AG04449 (cell line): ENCODE data around the gene SAE1.

Experiments used
- CTCF ChIA-PET: fragments of 350-600 bp; formaldehyde crosslinking; extraction: SDS; loops from one replicate; lab custom pipeline; 2021; ENCODE audit warnings: antibody characterized with exemption; lab: Yijun Ruan, JAX
- POLR2A ChIA-PET: fragments of 400-600, 350-600 bp; formaldehyde crosslinking; extraction: SDS; loops from one replicate; lab custom pipeline; 2020; ENCODE audit warnings: antibody characterized with exemption, inconsistent platforms; lab: Yijun Ruan, JAX
- DNase-seq: peaks from one replicate; pipeline ENCODE4 v3.0.0-alpha.2; 2010; ENCODE audit warnings: low read depth, low spot score
- H3K4me3 ChIP-seq: 2 replicates; pipeline ENCODE4 v1.5.1; 2011; ENCODE audit warnings: low read depth, mild to moderate bottlenecking, control low read depth, low read length
- TF ChIP-seq, protein P1 (sequence below): IDR thresholded peaks from one replicate; pipeline ENCODE4 v1.5.1; 2011; ENCODE audit warnings: mild to moderate bottlenecking, moderate library complexity, low read length, control low read depth, inconsistent platforms; ENCODE audit not compliant: insufficient read depth; ENCODE audit errors: missing control alignments

The SAE1 gene

DNA sequence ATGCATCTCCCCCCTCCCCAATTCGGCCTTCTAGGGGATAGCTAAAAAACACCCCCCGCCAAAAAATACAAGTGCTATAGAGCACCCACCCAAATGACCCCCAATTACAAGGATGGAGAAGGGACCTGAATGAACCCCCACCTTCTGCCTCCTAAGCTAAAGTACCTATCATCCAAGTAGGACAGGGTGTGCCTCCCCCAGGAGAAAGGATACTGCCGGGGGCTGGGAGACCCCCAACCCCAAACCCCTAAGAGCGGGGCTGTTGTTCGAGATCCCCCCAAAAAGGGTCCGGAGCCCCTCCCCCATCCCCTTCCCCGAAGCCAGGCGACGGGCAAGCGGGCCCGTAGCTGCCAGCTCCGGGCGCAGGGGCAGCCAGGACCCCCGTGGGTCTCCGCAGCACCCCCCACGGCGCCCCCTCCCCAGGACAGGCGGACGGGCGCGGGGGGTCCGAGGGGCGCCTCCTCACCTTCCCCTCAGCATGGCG lies 18.9 kb upstream of the SAE1 start:
- ChIA-PET CTCF (interaction anchor here (1.1 kb wide), 1 partner anchor 99 kb away, joined by 3 read pairs; no protein-coding TSS in a partner anchor), POLR2A (interaction anchor here (0.7 kb wide), 1 partner anchor 21 kb away, joined by 3 read pairs; no protein-coding TSS in a partner anchor)
- TF ChIP-seq, protein P1, sequence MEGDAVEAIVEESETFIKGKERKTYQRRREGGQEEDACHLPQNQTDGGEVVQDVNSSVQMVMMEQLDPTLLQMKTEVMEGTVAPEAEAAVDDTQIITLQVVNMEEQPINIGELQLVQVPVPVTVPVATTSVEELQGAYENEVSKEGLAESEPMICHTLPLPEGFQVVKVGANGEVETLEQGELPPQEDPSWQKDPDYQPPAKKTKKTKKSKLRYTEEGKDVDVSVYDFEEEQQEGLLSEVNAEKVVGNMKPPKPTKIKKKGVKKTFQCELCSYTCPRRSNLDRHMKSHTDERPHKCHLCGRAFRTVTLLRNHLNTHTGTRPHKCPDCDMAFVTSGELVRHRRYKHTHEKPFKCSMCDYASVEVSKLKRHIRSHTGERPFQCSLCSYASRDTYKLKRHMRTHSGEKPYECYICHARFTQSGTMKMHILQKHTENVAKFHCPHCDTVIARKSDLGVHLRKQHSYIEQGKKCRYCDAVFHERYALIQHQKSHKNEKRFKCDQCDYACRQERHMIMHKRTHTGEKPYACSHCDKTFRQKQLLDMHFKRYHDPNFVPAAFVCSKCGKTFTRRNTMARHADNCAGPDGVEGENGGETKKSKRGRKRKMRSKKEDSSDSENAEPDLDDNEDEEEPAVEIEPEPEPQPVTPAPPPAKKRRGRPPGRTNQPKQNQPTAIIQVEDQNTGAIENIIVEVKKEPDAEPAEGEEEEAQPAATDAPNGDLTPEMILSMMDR, result no peak
- peak overlapping the region; percentile 84 for H3K4me3 ChIP-seq
- no peak for DNase-seq

- peak overlapping the region; percentile 84 for H3K4me3 ChIP-seq
- TF ChIP-seq, protein P1, result no peak
- ChIA-PET POLR2A (interaction anchor here (0.7 to 1.9 kb wide), 12 partner anchors 8 to 136 kb away, joined by 3 to 12 read pairs (median 4); partner anchors contain the start of gene SAE1), CTCF (interaction anchor here (1.0 to 2.8 kb wide), 7 partner anchors 11 to 132 kb away, joined by 3 to 22 read pairs (median 16); no protein-coding TSS in a partner anchor)
- DNase-seq, result no peak
These were observed 18.3 kb upstream of the SAE1 start for GRCh38 chr19:47112166-47112996.

GRCh38 chr19:47112997-47113849 lies 17.4 kb upstream of the SAE1 start, which contains the start of gene ZC3H4:
Gene ZC3H4, minus strand, starts transcription at chr19:47113776. Its CDS starts 1,192 bp downstream, at chr19:47112584.
- TF ChIP-seq, protein P1, result no peak
- peak; percentile 95 for DNase-seq
- ChIA-PET POLR2A (interaction anchor here (0.6 to 1.9 kb wide), 22 partner anchors 9 to 285 kb away, joined by 3 to 12 read pairs (median 4); partner anchors contain the start of genes CCDC9, NPAS1 and SAE1), CTCF (interaction anchor here (0.8 to 2.8 kb wide), 9 partner anchors 10 to 134 kb away, joined by 3 to 22 read pairs (median 6); no protein-coding TSS in a partner anchor)
- H3K4me3 ChIP-seq, result peak within 1 kb of the TSS; percentile 86

DNA sequence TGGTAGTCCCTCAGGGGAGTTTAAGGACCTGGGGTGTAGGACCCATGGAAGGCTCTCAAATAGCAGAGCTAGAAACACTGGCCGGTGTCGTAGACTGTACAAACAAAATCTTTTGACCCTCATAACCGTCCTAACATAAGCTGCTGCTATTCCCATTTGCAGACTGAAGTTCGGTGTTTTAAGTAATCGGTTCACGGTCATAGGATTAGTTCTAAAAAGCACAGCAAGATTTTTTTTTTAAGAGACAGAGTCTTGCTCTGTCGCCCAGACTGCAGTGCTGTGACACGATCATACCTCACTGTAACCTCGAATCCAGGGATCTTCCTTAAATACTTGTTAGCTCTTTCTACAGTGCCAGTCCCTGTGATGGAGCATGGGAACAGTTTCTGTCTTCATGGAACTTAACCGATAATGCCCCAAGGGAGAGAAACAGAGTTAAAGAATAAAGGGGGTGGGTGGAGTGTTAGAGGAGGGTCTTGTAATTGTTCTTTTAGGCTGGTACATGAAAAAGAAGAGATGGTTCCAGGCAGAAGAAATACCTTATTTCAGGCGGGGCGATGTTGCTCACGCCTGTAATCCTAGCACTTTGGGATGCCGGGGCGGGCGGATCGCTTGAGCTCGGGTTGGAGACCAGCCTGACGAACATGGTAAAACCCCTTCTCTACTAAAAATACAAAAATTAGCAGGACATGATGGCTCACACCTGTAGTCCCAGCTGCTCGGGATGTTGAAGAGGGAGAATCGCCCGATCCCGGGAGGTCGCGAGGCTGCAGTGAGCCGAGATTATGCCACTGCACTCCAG lies 16.6 kb upstream of the SAE1 start:
- ChIA-PET CTCF (interaction anchor here (0.6 to 2.8 kb wide), 10 partner anchors 9 to 133 kb away, joined by 3 to 22 read pairs (median 6); no protein-coding TSS in a partner anchor), POLR2A (interaction anchor here (0.7 to 1.9 kb wide), 10 partner anchors 9 to 138 kb away, joined by 3 to 12 read pairs (median 4); partner anchors contain the start of genes NPAS1 and SAE1)
- DNase-seq, result no peak
- TF ChIP-seq, protein P1, result no peak
- peak overlapping the region; percentile 86 for H3K4me3 ChIP-seq

DNA sequence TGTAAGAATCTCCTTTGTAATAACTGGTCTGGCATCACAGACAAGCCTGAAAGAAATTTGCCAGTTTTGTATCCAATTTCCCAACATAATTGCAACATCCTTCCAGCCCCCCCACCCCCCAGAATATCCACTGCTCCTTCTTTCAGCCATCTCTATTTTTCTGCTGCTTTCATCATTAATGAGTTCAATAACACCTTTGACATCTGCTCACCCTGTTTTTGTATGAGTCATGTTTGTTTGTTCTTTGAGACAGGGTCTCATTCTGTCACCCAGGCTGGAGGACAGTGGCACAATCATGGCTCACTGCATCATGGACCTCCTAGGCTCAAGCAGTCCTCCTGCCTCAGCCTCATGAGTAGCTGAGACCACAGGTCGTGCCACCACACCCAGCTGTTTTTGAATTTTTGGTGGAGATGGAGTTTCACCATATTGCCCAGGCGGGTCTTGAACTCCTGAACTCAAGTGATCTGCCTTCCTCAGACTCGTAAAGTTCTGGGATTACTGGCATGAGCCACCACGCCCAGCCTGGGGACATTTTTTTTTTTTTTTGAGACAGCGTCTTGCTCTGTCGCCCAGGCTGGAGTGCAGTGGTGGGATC lies 10.1 kb upstream of the SAE1 start:
- ChIA-PET CTCF (interaction anchor here (1.2 to 1.6 kb wide), 2 partner anchors 41 to 42 kb away, joined by 4 read pairs; no protein-coding TSS in a partner anchor), POLR2A (no interaction called here)
- no peak overlapping the region for H3K4me3 ChIP-seq
- no peak for DNase-seq
- TF ChIP-seq, protein P1, result no peak
